A549 treated with DMSO at 1 μM for 4 hours (cell line): Measurements from ENCODE around the gene SCOC. TPM values are rescaled to one million over a fixed set of nuclear protein-coding genes. Genes with fewer than 3 reads are reported as not detected.

Experiments
- total RNA-seq: library from RNA; stranded (reverse); fragments of 200-300 nt; extraction: Qiagen RNA extraction; gene quantifications from 5 replicates; pipeline ENCODE4 v1.2.3, GENCODE V29; 2022; ENCODE audit warnings: low read depth

Gene SCOC
- 27.9 to 42.8 TPM (median 31.9 TPM) in 5 replicates for total RNA-seq

DNA sequence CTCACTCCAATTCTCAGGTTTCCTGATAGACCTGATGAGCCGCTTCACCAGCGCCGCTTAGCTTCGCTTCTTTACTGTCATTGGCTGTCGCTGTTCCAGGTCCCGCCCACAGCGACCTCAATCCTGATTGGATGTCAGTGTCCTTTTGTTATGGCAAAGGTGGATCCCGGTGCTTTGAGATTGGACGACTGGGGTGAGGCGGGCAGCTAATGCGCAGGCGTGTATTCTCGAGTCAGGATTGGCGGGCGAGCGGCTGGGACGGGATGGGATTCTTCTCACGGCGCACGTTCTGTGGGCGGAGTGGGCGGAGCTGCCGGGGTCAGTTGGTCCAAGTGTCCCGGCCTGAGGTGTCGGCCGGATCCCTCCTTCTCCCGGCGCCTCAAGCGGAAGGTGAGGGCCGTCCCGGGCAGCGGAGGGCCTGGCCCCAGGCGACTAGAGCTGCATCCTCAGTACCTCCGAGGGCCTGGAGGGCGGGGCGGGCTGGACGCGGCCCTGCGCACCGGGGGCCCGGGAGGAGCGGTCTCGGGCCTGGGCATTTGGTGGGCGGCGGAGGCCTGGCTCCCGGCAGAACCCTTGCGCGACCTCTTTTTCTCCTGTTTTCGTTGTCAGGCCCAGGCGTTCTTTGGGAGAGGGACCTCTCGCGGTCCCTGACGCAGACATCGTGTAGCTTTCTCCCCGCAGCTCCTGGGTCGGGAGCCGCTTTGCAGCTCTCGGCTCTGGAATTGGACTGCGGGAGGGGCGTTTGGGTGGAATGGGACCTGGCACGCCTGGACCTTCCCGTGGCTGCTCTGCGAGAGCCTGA is at the start of gene SCOC:
Gene SCOC, plus strand, starts transcription at position 319 of the 802 bp plus-strand sequence. CDS start 5,525 bp downstream, outside the sequence.

DNA sequence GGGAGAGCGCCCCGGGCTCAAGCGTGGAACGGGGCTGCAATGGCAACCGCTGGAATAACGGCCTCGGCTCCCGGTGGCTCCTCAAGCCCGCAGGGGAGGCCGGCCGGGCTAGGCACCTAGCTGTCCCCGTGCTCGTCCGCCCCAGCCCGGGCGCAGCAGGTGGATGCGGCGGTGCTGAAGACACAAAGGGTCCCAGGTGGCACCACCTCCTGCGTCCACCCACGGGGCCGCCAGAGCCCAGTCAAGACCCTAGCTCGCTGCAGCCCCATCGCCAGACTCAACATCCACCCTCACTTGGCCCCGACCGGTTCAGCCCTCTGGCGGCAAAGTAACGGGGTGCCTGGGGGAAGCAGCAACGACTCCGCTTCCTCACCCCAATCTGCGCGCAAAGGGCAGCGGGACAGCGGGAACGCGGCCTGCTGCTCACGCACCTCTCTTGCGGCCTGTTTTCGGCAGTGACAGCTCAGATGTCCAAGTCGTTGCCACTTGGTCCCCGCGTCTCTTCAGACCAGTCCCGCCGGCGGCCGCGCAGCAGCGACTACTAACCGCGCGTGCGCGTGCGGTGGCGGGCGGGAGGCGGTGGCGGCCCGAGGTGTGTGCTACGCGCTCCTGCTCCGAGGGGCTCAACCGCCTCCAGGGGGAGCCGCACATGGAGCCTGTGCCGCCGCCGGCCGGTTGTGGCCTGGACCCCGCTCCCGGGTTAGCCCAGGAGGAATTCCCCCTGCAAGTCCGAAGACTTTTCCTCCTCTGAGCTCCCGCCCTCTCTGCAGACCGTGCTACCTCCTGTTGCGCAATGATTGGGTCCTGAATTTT is 53.9 kb downstream of the SCOC start, which contains the start of gene CLGN:
Gene CLGN, minus strand, starts transcription at position 543 of the 813 bp plus-strand sequence. CDS start 14,570 bp downstream, outside the sequence.

Other genes with a start within 250 kb of the SCOC start
- gene MAML3, start 219.5 kb upstream of the SCOC start, total RNA-seq = 9.5 to 13.9 TPM (median 13.2 TPM) in 5 replicates
- gene CLGN, start 54.0 kb downstream of the SCOC start, total RNA-seq = 4.8 to 6.7 TPM (median 5.2 TPM) in 5 replicates
- not detected in 5 replicates for gene MGAT4D, start 124.6 kb downstream of the SCOC start, total RNA-seq
- gene ELMOD2, start 150.5 kb downstream of the SCOC start, total RNA-seq = 8.4 to 12.7 TPM (median 11.5 TPM) in 5 replicates
- gene UCP1, start 195.3 kb downstream of the SCOC start, total RNA-seq = 0.06 to 0.08 TPM in 2 of 5 replicates, not detected in the others